ENCODE results near the gene C22orf39. TPM values are rescaled to one million over a fixed set of nuclear protein-coding genes. Genes with fewer than 3 reads are reported as not detected.

Gene C22orf39
- polyA plus RNA-seq, 2 of the 4 experiments (the other 2 are of a cell fraction), result 19.4 to 19.5 TPM

GRCh38 chr22:19393704-19394103 lies 53.8 kb downstream of the C22orf39 start:
- Histone ChIP-seq H3K9me3 (no peaks in the 10 kb centered on the region), H3K4me1 (no peaks in the 10 kb centered on the region), H3K4me2 (no peak overlapping the region), H3K27ac (no peak overlapping the region), H3K4me3 (no peak overlapping the region)
- ATAC-seq, result no peak
- no peak for TF ChIP-seq CHD4 (IDR thresholded peaks at IDR 0.05; ENCODE audit: borderline replicate concordance)
- ChIA-PET CTCF (interaction anchor here (0.7 to 1.9 kb wide), 2 partner anchors 18 to 236 kb away, joined by 3 to 6 read pairs; no protein-coding TSS in a partner anchor), POLR2A (no interaction called here)
- FAIRE-seq, result no peak
- 78% methylated on average over 5 of the region's 5 CpGs for WGBS (ENCODE audit: missing lambda C conversion rate)
- DNase-seq (ENCODE audit: low read depth in 1 of 2, low spot score in 1 of 2), result no peak

Other genes with a start within 250 kb of the C22orf39 start
- 8.6 and 13.0 TPM in 2 replicates for gene CLTCL1, start 156.0 kb downstream of the C22orf39 start, polyA plus RNA-seq (2011; rRNA removed)
- gene CLTCL1, start 156.0 kb downstream of the C22orf39 start, polyA plus RNA-seq (2017; fragmentation: RNase III; extraction: RNeasy Plus Mini Kit Qiagen cat#74134 plus additional on column Dnase treatment), result 10.6 to 12.0 TPM (median 11.6 TPM) in 3 replicates
- 12.3 and 14.4 TPM in 2 replicates for gene HIRA, start 16.0 kb downstream of the C22orf39 start, polyA plus RNA-seq (2011; rRNA removed)
- 15.9 to 16.6 TPM (median 15.9 TPM) in 3 replicates for gene HIRA, start 16.0 kb downstream of the C22orf39 start, polyA plus RNA-seq (2017; fragmentation: RNase III; extraction: RNeasy Plus Mini Kit Qiagen cat#74134 plus additional on column Dnase treatment)
- gene MRPL40, start 15.2 kb downstream of the C22orf39 start, polyA plus RNA-seq (2011; rRNA removed), result 43.3 and 45.7 TPM in 2 replicates
- 32.1 to 35.1 TPM (median 34.0 TPM) in 3 replicates for gene MRPL40, start 15.2 kb downstream of the C22orf39 start, polyA plus RNA-seq (2017; fragmentation: RNase III; extraction: RNeasy Plus Mini Kit Qiagen cat#74134 plus additional on column Dnase treatment)
- 96.1 and 117 TPM in 2 replicates for gene UFD1, start 31.5 kb upstream of the C22orf39 start, polyA plus RNA-seq (2011; rRNA removed)
- 94.4 to 109 TPM (median 95.4 TPM) in 3 replicates for gene UFD1, start 31.5 kb upstream of the C22orf39 start, polyA plus RNA-seq (2017; fragmentation: RNase III; extraction: RNeasy Plus Mini Kit Qiagen cat#74134 plus additional on column Dnase treatment)
- gene CDC45, start 32.2 kb upstream of the C22orf39 start, polyA plus RNA-seq (2011; rRNA removed), result 36.7 and 51.6 TPM in 2 replicates
- gene CDC45, start 32.2 kb upstream of the C22orf39 start, polyA plus RNA-seq (2017; fragmentation: RNase III; extraction: RNeasy Plus Mini Kit Qiagen cat#74134 plus additional on column Dnase treatment), result 44.5 to 47.2 TPM (median 46.0 TPM) in 3 replicates
- gene CLDN5, start 76.7 kb upstream of the C22orf39 start, polyA plus RNA-seq (2011; rRNA removed), result not detected in 2 replicates
- not detected in 3 replicates for gene CLDN5, start 76.7 kb upstream of the C22orf39 start, polyA plus RNA-seq (2017; fragmentation: RNase III; extraction: RNeasy Plus Mini Kit Qiagen cat#74134 plus additional on column Dnase treatment)